Psoas muscle (tissue), 8 donors: ENCODE measurements around the gene PALMD. TPM values are rescaled to one million over a fixed set of nuclear protein-coding genes. Genes with fewer than 3 reads are reported as not detected.

ENCODE experiments used
- ATAC-seq, 4 donors: fragments of 200-7000 bp; cut with Tn5 transposase; one replicate each; pipeline ENCODE4 v1.9.1; 2020; ENCODE audit warnings: moderate library complexity in 3 of 4, mild to moderate bottlenecking in 2 of 4
- DNase-seq, 2 donors: peaks; one replicate each; pipeline ENCODE4 v3.0.0-alpha.2; 2020
- H3K27ac ChIP-seq: fragments of 200-600 bp; one replicate; pipeline ENCODE4 v1.8.0; 2022
- H3K27me3 ChIP-seq, 3 donors: fragments of 200-600 bp in 1 of 3; one replicate each; pipeline versions ENCODE4 v1.6.1 to v1.8.0; 2013 to 2022; ENCODE audit warnings: low read length in 2 of 3, mild to moderate bottlenecking in 2 of 3, moderate library complexity in 1 of 3; ENCODE audit not compliant: insufficient read depth in 3 of 3
- H3K36me3 ChIP-seq, 2 donors: fragments of 200-600 bp in 1 of 2; one replicate each; pipeline versions ENCODE4 v1.6.1 to v1.8.0; 2013 to 2022; ENCODE audit warnings: low read depth in 1 of 2, mild to moderate bottlenecking in 1 of 2, moderate library complexity in 1 of 2; ENCODE audit not compliant: insufficient read depth in 1 of 2
- H3K4me1 ChIP-seq: fragments of 200-600 bp; one replicate; pipeline ENCODE4 v1.8.0; 2022
- H3K4me3 ChIP-seq: fragments of 200-600 bp; one replicate; pipeline ENCODE4 v1.8.0; 2022; ENCODE audit warnings: mild to moderate bottlenecking
- H3K9me3 ChIP-seq: fragments of 200-600 bp; one replicate; pipeline ENCODE4 v1.8.0; 2022
- WGBS, 3 donors: extraction: QIAGEN DNeasy Blood & Tissue Kit; methylation state at CpG; one replicate each; pipeline versions ENCODE4 v1.1.6 to v1.1.7; 2013; 5-methylcytosine and 5-hydroxymethylcytosine counted together
- intact Hi-C, 2 donors: fragments of 100-400 bp; cut with DNase I; formaldehyde crosslinking; loops; one replicate each; pipeline versions ENCODE4 v1.11.0 to v1.14.2; 2022
- polyA plus RNA-seq, 3 donors: library from polyadenylated mRNA; stranded (reverse); fragments of 200-250 nt; gene quantifications; one replicate each; pipeline ENCODE4 v1.2.3, GENCODE V29; 2013
- total RNA-seq, 4 donors: library from RNA; stranded (reverse); fragmentation: NEBNext Ultra II Directional in 2 of 4; extraction: Animal tissue kit (Norgen Biotek cat#: 25700) in 2 of 4; gene quantifications; one replicate each; pipeline versions ENCODE4 v1.2.1 to v1.2.4, GENCODE V29; 2021 to 2023
- TF ChIP-seq, protein P1 (sequence below): fragments of 200-600 bp; IDR thresholded peaks from one replicate; pipeline ENCODE4 v1.8.0; 2022; ENCODE audit warnings: antibody characterized with exemption
- donor health status: healthy with polysubstance abuse.
- donor health status: DM: no; HTN: no; CAD: no; lungs with moderate emphysema.
- donor health status: Bipolar disorder and iron deficiency.
- donor health status: healthy.
- donor health status: DM: yes; HTN: yes; CAD: no.
- donor health status: DM: no; HTN: no; CAD: no.
- donor health status: DM: no; HTN: no; CAD: no.
- donor health status: DM: yes; HTN: yes; CAD: no.

Gene PALMD
- total and polyA plus RNA-seq, 7 donors: 46.2 to 219 (median 101) TPM

DNA sequence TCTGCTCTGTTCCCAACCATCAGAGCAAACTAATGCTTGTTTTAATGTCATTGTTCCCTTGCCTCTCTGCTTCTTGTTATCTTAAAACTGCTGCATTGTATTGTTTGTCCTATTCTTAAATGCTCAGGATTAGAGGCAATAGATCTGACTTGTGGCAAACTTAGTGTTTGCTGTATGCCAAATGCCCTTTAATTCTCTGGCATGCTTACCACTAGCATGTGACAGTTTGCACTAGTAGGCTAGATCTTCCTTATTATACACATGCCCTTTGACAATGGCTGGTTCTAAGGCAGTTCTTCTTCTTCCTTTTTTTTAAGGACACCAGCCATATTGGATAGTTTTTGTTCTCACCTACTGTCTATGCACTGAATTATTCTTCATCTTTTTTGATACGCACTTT, 30.1 kb downstream of the PALMD start:
- intact Hi-C loops: no loop called here
- peaks cover 8 to 94% of the 10 kb centered on the region in 2 donors for H3K36me3 ChIP-seq
- H3K4me1 ChIP-seq: peaks cover 88% of the 10 kb centered on the region

DNA sequence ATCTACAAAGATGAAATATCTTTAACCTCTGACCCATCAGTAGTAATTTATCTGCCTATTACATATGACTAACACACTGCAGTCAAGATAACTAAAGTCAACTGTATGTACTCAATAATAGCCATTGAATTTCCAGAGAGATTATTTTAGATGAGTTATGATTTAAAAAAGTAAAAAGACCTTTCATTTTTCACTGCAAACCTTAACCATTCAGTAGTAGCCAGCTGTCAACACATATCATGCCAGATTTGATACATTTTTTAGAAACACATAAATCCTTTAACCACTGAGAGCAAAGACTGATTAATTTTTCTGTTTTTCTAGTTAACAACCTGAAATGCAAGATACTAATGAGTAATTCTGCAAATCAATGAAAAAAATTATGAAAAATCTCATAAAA, 31.0 kb downstream of the PALMD start:
- ATAC-seq (no peak), DNase-seq (no peak)
- Histone ChIP-seq H3K9me3 (no peaks in the 10 kb centered on the region), H3K27me3 (no peaks in the 10 kb centered on the region), H3K36me3 (peaks cover 8 to 92% of the 10 kb centered on the region in 2 donors), H3K4me3 (no peak overlapping the region), H3K4me1 (peaks cover 88% of the 10 kb centered on the region), H3K27ac (peak overlapping the region; percentile 86)
- intact Hi-C loops: no loop called here
- TF ChIP-seq, protein P1, sequence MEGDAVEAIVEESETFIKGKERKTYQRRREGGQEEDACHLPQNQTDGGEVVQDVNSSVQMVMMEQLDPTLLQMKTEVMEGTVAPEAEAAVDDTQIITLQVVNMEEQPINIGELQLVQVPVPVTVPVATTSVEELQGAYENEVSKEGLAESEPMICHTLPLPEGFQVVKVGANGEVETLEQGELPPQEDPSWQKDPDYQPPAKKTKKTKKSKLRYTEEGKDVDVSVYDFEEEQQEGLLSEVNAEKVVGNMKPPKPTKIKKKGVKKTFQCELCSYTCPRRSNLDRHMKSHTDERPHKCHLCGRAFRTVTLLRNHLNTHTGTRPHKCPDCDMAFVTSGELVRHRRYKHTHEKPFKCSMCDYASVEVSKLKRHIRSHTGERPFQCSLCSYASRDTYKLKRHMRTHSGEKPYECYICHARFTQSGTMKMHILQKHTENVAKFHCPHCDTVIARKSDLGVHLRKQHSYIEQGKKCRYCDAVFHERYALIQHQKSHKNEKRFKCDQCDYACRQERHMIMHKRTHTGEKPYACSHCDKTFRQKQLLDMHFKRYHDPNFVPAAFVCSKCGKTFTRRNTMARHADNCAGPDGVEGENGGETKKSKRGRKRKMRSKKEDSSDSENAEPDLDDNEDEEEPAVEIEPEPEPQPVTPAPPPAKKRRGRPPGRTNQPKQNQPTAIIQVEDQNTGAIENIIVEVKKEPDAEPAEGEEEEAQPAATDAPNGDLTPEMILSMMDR: no peak

More for the DNA sequence above, 30.1 kb downstream of the PALMD start:
- WGBS, 3 donors: 97 to 100% (median 97%) methylated on average over 1 of the region's 1 CpG
- no peak for ATAC-seq
- TF ChIP-seq, protein P1: no peak
- Histone ChIP-seq H3K9me3 (no peaks in the 10 kb centered on the region), H3K27ac (peak overlapping the region; percentile 86), H3K4me3 (peak overlapping the region; percentile 14), H3K27me3 (no peaks in the 10 kb centered on the region)
- no peak for DNase-seq

DNA sequence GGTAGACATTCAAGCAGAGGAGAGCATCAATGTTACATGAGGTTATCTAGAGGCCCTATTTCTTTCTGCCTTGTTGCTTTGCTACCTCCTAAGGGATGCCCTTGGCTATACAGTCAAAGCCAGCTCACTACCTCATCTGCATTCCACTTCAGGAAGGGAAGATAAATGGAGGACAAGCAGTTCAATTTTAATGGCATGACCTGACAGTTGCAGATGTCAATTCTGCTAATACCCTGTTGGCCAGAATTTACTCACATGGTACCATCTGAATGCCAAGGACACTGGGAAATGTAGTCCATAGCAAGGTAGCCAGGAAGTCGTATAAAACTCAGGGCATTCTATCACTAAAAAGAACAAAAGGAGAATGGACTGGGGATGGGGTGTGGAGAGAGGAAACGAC, 31.5 kb downstream of the PALMD start:
- intact Hi-C loops: no loop called here
- no peak for DNase-seq

DNA sequence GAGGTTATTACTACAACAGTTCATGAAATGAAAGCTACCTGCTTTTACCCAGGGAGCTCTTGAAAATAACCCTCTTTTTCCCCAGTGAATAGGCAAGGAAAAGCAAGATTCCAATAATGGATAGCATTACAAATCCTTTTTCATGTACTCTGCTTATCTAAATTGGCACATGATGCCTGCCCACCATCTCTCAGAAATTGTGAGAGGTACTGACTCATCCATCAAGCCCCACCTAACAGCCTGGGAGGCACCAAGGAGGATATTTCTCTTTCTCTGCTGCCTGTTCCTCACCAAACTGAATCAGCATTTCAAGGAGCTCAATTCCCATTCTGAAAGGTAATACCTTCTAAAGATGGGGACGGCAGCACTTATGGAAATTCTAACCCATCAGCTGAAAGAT, 34.4 kb downstream of the PALMD start:
- peaks cover 82% of the 10 kb centered on the region for H3K4me1 ChIP-seq
- H3K9me3 ChIP-seq: no peaks in the 10 kb centered on the region
- TF ChIP-seq, protein P1: no peak
- intact Hi-C loops: no loop called here
- H3K27me3 ChIP-seq: no peaks in the 10 kb centered on the region
- DNase-seq: no peak
- peak overlapping the region; percentile 86 for H3K27ac ChIP-seq
- no peak overlapping the region for H3K4me3 ChIP-seq
- ATAC-seq: no peak
- WGBS, 3 donors: 31 to 47% (median 40%) methylated on average over 1 of the region's 1 CpG
- H3K36me3 ChIP-seq: peaks cover 8 to 78% of the 10 kb centered on the region in 2 donors

More for the DNA sequence above, 31.5 kb downstream of the PALMD start:
- Histone ChIP-seq H3K36me3 (peaks cover 8 to 95% of the 10 kb centered on the region in 2 donors), H3K4me1 (peaks cover 88% of the 10 kb centered on the region), H3K9me3 (no peaks in the 10 kb centered on the region), H3K27me3 (no peaks in the 10 kb centered on the region), H3K27ac (peak overlapping the region; percentile 86), H3K4me3 (no peak overlapping the region)
- TF ChIP-seq, protein P1: no peak
- WGBS, 3 donors: 48 to 64% (median 50%) methylated on average over 2 of the region's 2 CpGs
- peak; percentile 32 to 75 (median 73) for ATAC-seq

DNA sequence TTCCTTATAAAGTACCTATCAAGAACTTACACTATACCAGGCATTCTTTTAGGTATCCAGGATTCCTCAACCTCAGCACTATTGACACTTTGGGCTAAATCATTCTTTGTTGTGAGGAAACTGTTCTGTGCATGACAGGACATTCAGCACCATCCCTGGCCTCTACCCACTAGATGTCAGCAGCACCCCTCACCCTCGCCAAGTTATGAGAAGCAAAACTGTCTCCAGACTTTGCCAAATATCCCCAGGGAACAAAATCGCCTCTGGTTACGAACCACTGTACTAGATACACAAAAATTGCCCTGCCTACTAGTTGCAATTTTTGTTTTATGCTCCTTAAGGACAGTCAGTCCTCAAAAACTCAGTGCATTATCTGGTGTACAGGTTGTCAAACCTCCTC, 35.7 kb downstream of the PALMD start:
- 20 to 28% (median 24%) methylated on average over 3 of the region's 3 CpGs for WGBS, 3 donors
- Histone ChIP-seq H3K4me1 (peaks cover 79% of the 10 kb centered on the region), H3K4me3 (no peak overlapping the region), H3K27me3 (no peaks in the 10 kb centered on the region), H3K27ac (peak overlapping the region; percentile 86), H3K9me3 (no peaks in the 10 kb centered on the region), H3K36me3 (peaks cover 8 to 70% of the 10 kb centered on the region in 2 donors)
- TF ChIP-seq, protein P1: no peak
- ATAC-seq (peak in 1 of 4 donors; percentile 28), DNase-seq (no peak)
- intact Hi-C loops: no loop called here
